Gastrocnemius medialis (tissue), 4 donors: Measurements from ENCODE around the gene CCND1. TPM values are rescaled to one million over a fixed set of nuclear protein-coding genes. Genes with fewer than 3 reads are reported as not detected.

Experiments
- ATAC-seq, 2 donors: fragments of 150-250 bp; one replicate each; pipeline ENCODE4 v1.9.1; 2016
- DNase-seq, 2 donors: peaks; one replicate each; pipeline ENCODE4 v3.0.0-alpha.2; 2019
- H3K27ac ChIP-seq, 4 donors: fragments of 200-600 bp; sonication (generic); 1 replicate in 1 of 4; 2 replicates in 3 of 4; pipeline ENCODE4 v1.5.1; 2016 to 2018; ENCODE audit warnings: mild to moderate bottlenecking in 2 of 4, moderate library complexity in 1 of 4
- H3K27me3 ChIP-seq, 3 donors: fragments of 200-600 bp; sonication (generic) in 2 of 3; 1 replicate in 1 of 3; 2 replicates in 2 of 3; pipeline versions ENCODE4 v1.5.1 to v1.6.0; 2016 to 2019; ENCODE audit warnings: mild to moderate bottlenecking in 1 of 3, moderate library complexity in 1 of 3
- H3K36me3 ChIP-seq, 2 donors: fragments of 200-600 bp; sonication (generic) in 1 of 2; one replicate each; pipeline ENCODE4 v1.5.1; 2017 to 2018
- H3K4me1 ChIP-seq, 2 donors: fragments of 200-600 bp; sonication (generic) in 1 of 2; one replicate each; pipeline ENCODE4 v1.5.1; 2016 to 2017; ENCODE audit warnings: mild to moderate bottlenecking in 2 of 2
- H3K4me3 ChIP-seq, 4 donors: fragments of 200-600 bp; sonication (generic) in 3 of 4; 1 replicate in 1 of 4; 2 replicates in 3 of 4; pipeline ENCODE4 v1.5.1; 2016 to 2019; ENCODE audit warnings: mild to moderate bottlenecking in 2 of 4
- H3K9me3 ChIP-seq, 3 donors: fragments of 200-600 bp; sonication (generic) in 2 of 3; 1 replicate in 1 of 3; 2 replicates in 2 of 3; pipeline ENCODE4 v1.5.1; 2016 to 2019
- CTCF ChIP-seq, 5 experiments: fragments of 450-650 bp in 3 of 5; fragments of 200-600 bp in 2 of 5; sonication (generic) in 2 of 5; IDR thresholded peaks in 4 of 5; conservative IDR thresholded peaks in 1 of 5; 1 replicate in 4 of 5; 2 replicates in 1 of 5; pipeline ENCODE4 v1.5.1; 2016 to 2019; ENCODE audit warnings: antibody characterized with exemption in 5 of 5, mild to moderate bottlenecking in 3 of 5, moderate library complexity in 3 of 5
- POLR2A ChIP-seq, 2 donors: fragments of 450-650 bp; IDR thresholded peaks; one replicate each; pipeline ENCODE4 v1.6.1; 2017; ENCODE audit warnings: antibody characterized with exemption in 2 of 2, mild to moderate bottlenecking in 2 of 2, moderate library complexity in 2 of 2
- in situ Hi-C, 4 donors: fragments of 200-750 bp; cut with MboI; loops; one replicate each; pipeline versions ENCODE4 v1.15.0 to v1.8.0; 2017; ENCODE audit warnings: low sequenced_read_pairs in 4 of 4
- intact Hi-C: fragments of 100-400 bp; cut with DNase I; formaldehyde crosslinking; loops from one replicate; pipeline ENCODE4 v1.15.1; 2023; ENCODE audit warnings: low total_unique reads
- total RNA-seq, 4 donors: library from RNA; depleted of rRNA; stranded (reverse); fragments of >200 nt; gene quantifications; one replicate each; pipeline versions ENCODE4 v1.1.0 to v1.2.3, GENCODE V29; 2016

Gene CCND1
- total RNA-seq, 4 donors from 2014 or later: 1.3 to 4.6 (median 3.2) TPM

- H3K9me3 ChIP-seq: no peaks in the 10 kb centered on the region
- no peak for DNase-seq
- H3K4me1 ChIP-seq: no peaks in the 10 kb centered on the region
- TF ChIP-seq POLR2A (IDR thresholded peaks at IDR 0.05): no peak
- TF ChIP-seq CTCF (IDR thresholded peaks at IDR 0.05 in 4 of 5, conservative IDR thresholded peaks at IDR 0.05 in 1 of 5): no peak
- ATAC-seq: no peak
- no peak overlapping the region for H3K4me3 ChIP-seq
- H3K27me3 ChIP-seq: peaks cover 0 to 6% (median 0%) of the 10 kb centered on the region in 3 donors
- in situ Hi-C loops (loop anchor here in 3 of 4 donors (10.0 to 25.0 kb wide), 3 partner anchors 343 to 525 kb away; partner anchors contain the start of gene MYEOV (in 1 of the 3)), intact Hi-C loops (no loop called here)
- H3K36me3 ChIP-seq: no peaks in the 10 kb centered on the region
- no peak overlapping the region for H3K27ac ChIP-seq
Measured at GRCh38 chr11:69630017-69630416, 10.9 kb upstream of the CCND1 start.

- H3K4me1 ChIP-seq: no peaks in the 10 kb centered on the region
- in situ Hi-C loops: loop anchor here in 3 of 4 donors (10.0 to 25.0 kb wide), 3 partner anchors 343 to 526 kb away; partner anchors contain the start of gene MYEOV (in 1 of the 3)
- TF ChIP-seq POLR2A (IDR thresholded peaks at IDR 0.05) (no peak), CTCF (IDR thresholded peaks at IDR 0.05 in 4 of 5, conservative IDR thresholded peaks at IDR 0.05 in 1 of 5) (no peak)
- H3K27ac ChIP-seq: no peak overlapping the region
- H3K4me3 ChIP-seq: no peak overlapping the region
- DNase-seq (no peak), ATAC-seq (no peak)
- H3K9me3 ChIP-seq: no peaks in the 10 kb centered on the region
- H3K27me3 ChIP-seq: peaks cover 0 to 10% (median 3%) of the 10 kb centered on the region in 3 donors
- H3K36me3 ChIP-seq: no peaks in the 10 kb centered on the region
- intact Hi-C loops: no loop called here
Measured at GRCh38 chr11:69630424-69630823, 10.5 kb upstream of the CCND1 start.

- no peaks in the 10 kb centered on the region for H3K36me3 ChIP-seq
- intact Hi-C loops (no loop called here), in situ Hi-C loops (loop anchor here in 3 of 4 donors (10.0 to 25.0 kb wide), 3 partner anchors 346 to 528 kb away; partner anchors contain the start of gene MYEOV (in 1 of the 3))
- peaks cover 13 to 22% of the 10 kb centered on the region in 2 donors for H3K4me1 ChIP-seq
- H3K9me3 ChIP-seq: no peaks in the 10 kb centered on the region
- H3K27ac ChIP-seq: no peak overlapping the region
- no peak for ATAC-seq
- DNase-seq: no peak
- TF ChIP-seq POLR2A (IDR thresholded peaks at IDR 0.05) (no peak), CTCF (IDR thresholded peaks at IDR 0.05 in 4 of 5, conservative IDR thresholded peaks at IDR 0.05 in 1 of 5) (no peak)
- no peak overlapping the region for H3K4me3 ChIP-seq
- H3K27me3 ChIP-seq: peaks cover 22 to 32% (median 27%) of the 10 kb centered on the region in 3 donors
Measured at GRCh38 chr11:69632900-69633299, 8.1 kb upstream of the CCND1 start.

GRCh38 chr11:69634069-69634468 lies 6.9 kb upstream of the CCND1 start:
- no peak for DNase-seq
- Histone ChIP-seq H3K27me3 (peaks cover 32 to 44% (median 38%) of the 10 kb centered on the region in 3 donors), H3K9me3 (no peaks in the 10 kb centered on the region), H3K4me3 (no peak overlapping the region), H3K36me3 (no peaks in the 10 kb centered on the region), H3K27ac (no peak overlapping the region), H3K4me1 (peaks cover 25 to 34% of the 10 kb centered on the region in 2 donors)
- no peak for ATAC-seq
- TF ChIP-seq POLR2A (IDR thresholded peaks at IDR 0.05) (no peak), CTCF (IDR thresholded peaks at IDR 0.05 in 4 of 5, conservative IDR thresholded peaks at IDR 0.05 in 1 of 5) (no peak)
- intact Hi-C loops: no loop called here
- in situ Hi-C loops: loop anchor here in 3 of 4 donors (10.0 to 25.0 kb wide), 3 partner anchors 347 to 529 kb away; partner anchors contain the start of gene MYEOV (in 1 of the 3)
